Ramos (cell line): Measurements from ENCODE around the gene PPY.
"Not testable (repeated sequence)": the region's sequence is repeated elsewhere in the genome, so short reads cannot be mapped to it uniquely, and the experiment has no call there.

Experiments
- in situ Hi-C: fragments of 300-500 bp; cut with MboI; formaldehyde crosslinking; loops from one replicate; pipeline ENCODE4 v1.14.3; 2022; ENCODE audit warnings: low sequenced_read_pairs; ENCODE audit not compliant: unreplicated experiment

PPY gene

GRCh38 chr17:43967251-43967875 lies 25.1 kb upstream of the PPY start:
- in situ Hi-C loops: no loop called here

GRCh38 chr17:43966276-43966675 lies 24.0 kb upstream of the PPY start:
- in situ Hi-C loops: no loop called here

GRCh38 chr17:43962479-43962878 lies 20.2 kb upstream of the PPY start:
- in situ Hi-C loops: no loop called here

DNA sequence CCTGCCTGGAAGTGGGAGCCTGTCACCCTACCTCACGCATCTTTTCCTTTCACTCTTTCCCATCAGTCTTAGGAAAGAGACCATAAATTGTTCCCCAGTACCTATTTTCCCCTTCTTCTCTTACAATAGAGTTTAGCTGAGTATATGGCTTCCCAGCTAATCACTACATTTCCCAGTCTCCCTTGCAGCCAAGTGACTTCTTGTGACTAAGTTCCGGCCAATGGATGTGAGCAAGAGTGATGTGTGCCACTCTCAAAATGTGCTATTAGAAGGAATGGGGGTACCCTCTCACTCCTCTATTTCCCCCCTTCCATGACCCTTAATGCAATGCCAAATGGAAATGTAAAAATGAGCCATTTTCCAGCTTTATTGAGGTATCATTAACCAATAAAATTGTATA lies 19.7 kb upstream of the PPY start:
- in situ Hi-C loops: no loop called here

- in situ Hi-C loops: not testable (repeated sequence)
Observed at GRCh38 chr17:43961292-43961691, 19.0 kb upstream of the PPY start.

DNA sequence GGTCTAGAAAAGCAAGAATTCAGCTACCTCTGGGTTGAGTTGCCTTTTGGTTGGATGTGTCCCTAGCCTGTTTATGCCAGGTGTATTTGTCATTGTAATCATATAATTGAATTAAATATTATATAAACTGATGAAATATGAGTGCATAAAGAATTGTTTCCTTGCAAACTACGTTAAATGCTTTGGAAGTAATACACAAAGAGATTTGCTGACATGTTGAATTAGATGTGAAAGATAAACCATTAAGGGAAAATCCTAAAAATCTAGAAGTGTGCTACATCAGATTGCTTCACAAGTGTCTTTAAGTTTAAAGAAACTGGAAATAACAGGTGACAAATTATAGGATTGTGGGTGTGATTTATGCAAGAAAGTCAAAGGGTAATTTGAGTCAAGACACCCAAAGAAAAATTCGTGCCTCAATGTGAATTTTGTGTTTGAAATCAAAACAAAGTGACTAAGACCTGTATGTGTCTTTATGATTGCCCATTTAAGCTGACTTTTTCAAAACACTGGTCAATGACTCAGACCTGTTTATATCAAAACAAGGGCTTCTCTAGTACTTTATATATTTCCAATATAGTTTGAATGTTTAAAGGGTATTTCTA lies 16.6 kb upstream of the PPY start:
- in situ Hi-C loops: no loop called here

- in situ Hi-C loops: no loop called here
Observed at GRCh38 chr17:43956222-43956621, 13.9 kb upstream of the PPY start.

- in situ Hi-C loops: no loop called here
Observed at GRCh38 chr17:43953746-43954145, 11.5 kb upstream of the PPY start, which contains the start of gene PYY. Gene PYY (minus strand): TSS chr17:43953940. CDS start chr17:43953483, 457 bp downstream.

- in situ Hi-C loops: no loop called here
Observed at GRCh38 chr17:43952724-43953666, 10.7 kb upstream of the PPY start.

- in situ Hi-C loops: no loop called here
Observed at GRCh38 chr17:43952351-43952723, 10.1 kb upstream of the PPY start.

DNA sequence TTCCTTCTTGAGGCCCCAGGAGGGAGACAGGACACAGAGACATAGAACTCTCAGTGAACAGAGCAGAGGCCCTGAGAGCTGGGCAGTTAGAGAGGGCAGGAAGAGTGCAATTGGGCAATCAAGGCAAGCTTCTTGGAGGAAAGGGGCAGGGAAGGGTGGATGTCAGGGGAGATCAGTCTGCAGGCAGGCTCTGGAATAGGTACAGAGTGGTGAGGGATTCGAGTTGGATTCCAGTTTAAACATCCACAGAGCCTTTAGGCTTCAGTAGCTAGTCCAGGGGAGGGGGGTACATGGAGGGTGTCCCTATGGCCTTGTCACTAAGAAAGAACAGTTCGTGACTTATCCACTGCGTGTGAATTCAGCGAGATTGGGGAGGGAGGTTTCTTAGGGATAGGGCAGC lies 9.5 kb upstream of the PPY start:
- in situ Hi-C loops: no loop called here

DNA sequence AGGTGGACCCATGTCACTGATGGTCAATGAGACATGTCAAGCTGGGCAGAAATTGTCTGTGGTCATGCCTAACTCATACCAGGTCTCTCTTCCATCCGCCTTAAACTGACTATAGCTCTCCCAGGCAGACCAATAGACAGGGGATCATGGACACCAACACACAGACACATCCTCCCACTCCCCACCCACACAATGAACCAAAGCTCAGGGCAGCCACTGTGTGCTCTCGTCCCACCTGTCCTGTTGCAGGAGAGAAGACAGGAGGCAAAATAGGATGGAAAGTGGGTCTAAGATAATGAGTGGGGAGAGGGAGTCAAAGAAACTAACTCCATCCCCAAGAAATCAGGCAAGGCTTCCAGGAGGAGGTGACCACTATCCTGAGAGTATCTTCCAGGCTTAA lies 8.3 kb upstream of the PPY start:
- in situ Hi-C loops: no loop called here

DNA sequence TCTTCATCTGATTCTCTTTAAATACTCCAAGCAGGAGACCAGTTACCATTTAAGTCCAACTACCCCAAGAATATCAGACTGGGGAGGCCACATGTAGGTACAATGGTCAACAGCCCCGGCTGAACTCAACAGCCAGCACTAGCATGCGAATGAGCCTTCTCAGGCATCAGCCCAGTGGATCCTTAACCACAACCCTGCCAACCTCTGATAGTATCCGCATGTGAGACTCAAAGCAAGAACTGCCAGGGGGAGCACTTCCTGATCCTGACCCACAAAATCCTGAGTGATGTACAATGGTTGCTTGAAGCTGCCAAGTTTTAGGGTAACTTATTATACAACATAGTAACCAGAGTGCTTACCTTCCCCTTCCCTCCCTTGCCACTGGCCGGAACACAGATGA lies 7.5 kb upstream of the PPY start:
- in situ Hi-C loops: no loop called here

DNA sequence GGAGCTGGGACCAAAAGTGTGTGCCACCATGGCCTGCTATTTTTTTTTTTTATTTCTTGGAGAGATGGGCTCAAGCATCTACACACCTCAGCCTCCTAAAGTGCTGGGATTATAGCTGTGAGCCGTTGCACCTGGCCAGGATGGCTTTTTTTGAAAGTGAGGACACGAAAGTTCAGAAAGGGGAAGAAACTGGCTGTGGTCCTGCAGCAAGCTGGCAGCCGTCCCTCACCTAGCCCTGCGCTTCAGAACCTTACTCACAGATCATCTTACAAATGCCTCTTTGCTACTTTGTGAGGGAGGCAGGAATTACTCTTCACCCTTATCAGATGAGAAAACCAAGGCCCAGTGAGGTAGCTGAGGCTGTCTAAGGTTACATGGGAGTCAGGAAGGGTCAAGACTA lies 4.5 kb upstream of the PPY start:
- in situ Hi-C loops: no loop called here

GRCh38 chr17:43945074-43945829 lies 3.0 kb upstream of the PPY start:
- in situ Hi-C loops: no loop called here

DNA sequence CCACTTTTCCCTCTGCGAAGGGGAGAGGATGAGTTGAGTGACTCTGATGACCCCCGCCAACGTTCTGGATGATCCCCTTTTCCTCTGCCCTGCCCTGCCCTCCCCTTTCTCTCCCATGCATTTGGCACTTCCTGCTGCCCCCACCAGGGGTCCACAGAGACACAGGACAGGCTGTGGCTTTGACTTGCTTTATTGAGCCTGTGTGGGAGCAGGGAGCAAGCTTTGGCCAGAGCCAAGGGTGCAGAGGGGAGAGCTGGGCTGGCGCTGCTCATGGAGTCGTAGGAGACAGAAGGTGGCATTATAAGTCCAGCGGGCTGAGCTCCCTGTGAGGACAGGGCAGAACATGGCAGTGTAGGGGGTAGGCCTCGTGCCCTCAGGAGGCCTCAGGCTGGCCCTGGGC lies 1.6 kb downstream of the PPY start:
- in situ Hi-C loops: loop anchor here (5.0 kb wide), 1 partner anchor 102 kb away; no protein-coding TSS in a partner anchor

DNA sequence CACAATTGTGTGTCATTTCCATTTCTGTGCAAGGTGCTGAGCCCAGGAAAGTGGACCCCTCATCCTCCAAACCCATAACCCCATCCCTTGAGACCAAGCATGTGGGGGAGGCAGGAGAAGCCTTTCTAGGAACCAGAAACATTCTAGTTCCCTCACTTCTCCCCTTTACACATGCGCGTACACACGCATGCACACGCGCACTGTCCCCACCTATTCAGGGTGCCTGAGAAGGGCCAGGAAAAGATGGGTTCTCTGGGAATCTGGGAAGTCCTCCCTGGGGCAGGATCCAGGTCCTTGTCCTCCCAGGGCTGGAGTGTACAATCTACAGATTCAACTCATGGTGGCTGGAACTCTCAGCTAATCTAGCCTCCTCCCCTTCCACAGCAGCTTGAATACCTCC lies 2.4 kb downstream of the PPY start:
- in situ Hi-C loops: loop anchor here (5.0 kb wide), 1 partner anchor 102 kb away; no protein-coding TSS in a partner anchor

DNA sequence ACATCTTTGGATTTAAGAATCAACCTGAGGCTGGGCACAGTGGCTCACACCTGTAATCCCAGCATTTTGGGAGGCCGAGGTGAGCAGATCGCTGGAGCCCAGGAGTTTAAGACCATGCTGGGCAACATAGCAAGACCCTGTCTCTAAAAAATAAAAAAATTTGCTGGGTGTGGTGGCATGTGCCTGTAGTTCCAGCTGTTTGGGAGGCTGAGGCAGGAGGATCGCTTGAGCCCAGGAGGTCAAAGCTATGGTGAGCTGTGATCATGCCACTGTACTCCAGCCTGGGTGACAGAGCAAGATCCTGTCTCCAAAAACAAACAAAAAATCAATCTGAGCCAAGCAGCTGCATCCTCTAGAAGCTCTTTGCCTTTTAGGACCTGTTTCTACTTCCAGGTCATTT lies 2.8 kb downstream of the PPY start:
- in situ Hi-C loops: not testable (repeated sequence)

DNA sequence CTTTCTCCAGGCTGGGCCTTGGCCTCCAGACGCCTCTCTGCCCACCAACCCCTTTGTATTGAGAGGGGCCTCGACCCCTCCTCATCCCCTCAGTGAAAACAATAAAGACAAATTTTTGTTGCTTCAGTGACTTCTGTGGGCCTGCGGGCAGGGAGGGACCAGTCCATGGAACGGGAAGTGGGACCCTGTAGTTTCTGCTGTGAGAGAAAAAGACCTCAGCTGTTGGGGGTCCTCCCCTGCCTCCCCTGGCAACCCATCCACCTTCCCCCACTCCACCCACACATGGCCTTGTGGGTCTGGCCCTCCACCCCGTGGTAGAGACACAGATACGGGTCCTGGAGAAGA lies 3.5 kb downstream of the PPY start:
- in situ Hi-C loops: no loop called here

DNA sequence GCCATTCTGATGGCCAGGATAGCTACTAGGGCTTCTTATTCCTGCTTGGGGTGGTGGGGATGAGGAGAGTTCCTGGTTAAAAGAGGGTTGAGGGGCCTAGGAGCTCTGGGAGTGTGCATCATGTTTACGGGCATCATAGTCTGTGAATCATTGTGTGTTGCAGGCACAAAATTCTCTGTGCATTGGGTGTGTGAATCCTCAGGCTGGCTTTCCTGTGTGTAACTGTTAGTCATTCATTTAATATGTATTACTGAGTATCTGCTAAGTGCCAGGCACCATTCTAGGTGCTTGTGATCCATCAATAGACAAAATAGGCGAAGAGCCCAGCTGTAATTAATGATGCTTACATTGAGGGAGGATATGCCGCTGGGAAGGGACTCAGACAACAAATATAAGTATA lies 5.8 kb downstream of the PPY start:
- in situ Hi-C loops: no loop called here

DNA sequence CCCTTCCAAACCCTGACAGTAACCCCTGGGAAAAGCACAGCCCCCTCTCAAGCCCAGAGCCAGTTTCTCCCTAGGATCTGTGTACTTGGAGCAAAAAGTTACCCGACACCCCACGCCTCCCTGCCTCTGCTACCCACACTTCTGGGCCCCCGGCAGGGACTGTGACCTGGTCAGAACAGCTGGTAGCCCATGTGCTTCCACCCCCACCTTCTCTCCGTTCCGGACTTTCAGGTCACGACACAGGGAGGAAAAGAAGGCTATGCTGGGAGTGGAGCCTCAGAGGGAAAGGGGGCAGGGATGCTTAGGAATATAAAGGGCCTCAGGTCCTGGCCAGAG lies 6.4 kb downstream of the PPY start:
- in situ Hi-C loops: no loop called here
